Suprapubic skin (tissue), 4 donors: ENCODE data around the gene SARM1. TPM values are rescaled to one million over a fixed set of nuclear protein-coding genes. Genes with fewer than 3 reads are reported as not detected.
"Not testable (repeated sequence)": the region's sequence is repeated elsewhere in the genome, so short reads cannot be mapped to it uniquely, and the experiment has no call there.

Source experiments
- DNase-seq, 2 donors: peaks; one replicate each; pipeline ENCODE4 v3.0.0-alpha.2; 2019; ENCODE audit warnings: low spot score in 2 of 2
- H3K27ac ChIP-seq: fragments of 200-600 bp; sonication (generic); one replicate; pipeline ENCODE4 v1.5.1; 2019
- H3K27me3 ChIP-seq: fragments of 200-600 bp; sonication (generic); one replicate; pipeline ENCODE4 v1.5.1; 2019
- H3K36me3 ChIP-seq: fragments of 200-600 bp; sonication (generic); one replicate; pipeline ENCODE4 v1.5.1; 2019
- H3K4me1 ChIP-seq: fragments of 200-600 bp; sonication (generic); one replicate; pipeline ENCODE4 v1.5.1; 2019
- H3K4me3 ChIP-seq: fragments of 200-600 bp; sonication (generic); one replicate; pipeline ENCODE4 v1.5.1; 2019; ENCODE audit warnings: mild to moderate bottlenecking
- H3K9me3 ChIP-seq: fragments of 200-600 bp; sonication (generic); one replicate; pipeline ENCODE4 v1.5.1; 2019
- CTCF ChIP-seq, 2 donors: fragments of 200-600 bp in 1 of 2; fragments of 450-650 bp in 1 of 2; sonication (generic) in 1 of 2; IDR thresholded peaks; one replicate each; pipeline ENCODE4 v1.5.1; 2016 to 2019; ENCODE audit warnings: antibody characterized with exemption in 2 of 2, mild to moderate bottlenecking in 1 of 2, moderate library complexity in 1 of 2
- EP300 ChIP-seq: sonication (generic); formaldehyde crosslinking; IDR thresholded peaks from one replicate; pipeline ENCODE4 v1.6.1; 2017; ENCODE audit warnings: antibody characterized with exemption
- POLR2A ChIP-seq, 2 donors: fragments of 450-650 bp; IDR thresholded peaks; one replicate each; pipeline ENCODE4 v1.6.1; 2017; ENCODE audit warnings: antibody characterized with exemption in 2 of 2, mild to moderate bottlenecking in 2 of 2, moderate library complexity in 2 of 2
- POLR2AphosphoS5 ChIP-seq, 3 donors: sonication (generic); formaldehyde crosslinking; IDR thresholded peaks; one replicate each; pipeline ENCODE4 v1.6.1; 2017; ENCODE audit warnings: antibody characterized with exemption in 3 of 3
- WGBS: methylation state at CpG from one replicate; pipeline ENCODE4 v1.1.5; 2018; 5-methylcytosine and 5-hydroxymethylcytosine counted together
- total RNA-seq, 4 donors: library from RNA; depleted of rRNA; stranded (reverse); fragments of >200 nt; gene quantifications; one replicate each; pipeline ENCODE4 v1.1.0, GENCODE V29; 2016

The SARM1 gene
- total RNA-seq, 4 donors from 2014 or later, result 4.0 to 17.7 (median 11.6) TPM

GRCh38 chr17:28433721-28434120, 62.2 kb downstream of the SARM1 start:
- H3K4me3 ChIP-seq, result no peak overlapping the region
- WGBS, result 52% methylated on average over 1 of the region's 1 CpG
- no peak overlapping the region for H3K27ac ChIP-seq
- TF ChIP-seq POLR2A (IDR thresholded peaks at IDR 0.05) (no peak), EP300 (no peak), CTCF (IDR thresholded peaks at IDR 0.05) (no peak), POLR2AphosphoS5 (IDR thresholded peaks at IDR 0.05) (no peak)
- no peaks in the 10 kb centered on the region for H3K36me3 ChIP-seq
- no peak for DNase-seq
- peaks cover 8% of the 10 kb centered on the region for H3K27me3 ChIP-seq
- H3K9me3 ChIP-seq, result no peaks in the 10 kb centered on the region
- no peaks in the 10 kb centered on the region for H3K4me1 ChIP-seq

GRCh38 chr17:28434326-28434725, 62.8 kb downstream of the SARM1 start:
- H3K9me3 ChIP-seq, H3K4me3 ChIP-seq, H3K4me1 ChIP-seq, H3K36me3 ChIP-seq, H3K27ac ChIP-seq, DNase-seq, H3K27me3 ChIP-seq: not testable (repeated sequence)
- 88% methylated on average over 8 of the region's 8 CpGs for WGBS

GRCh38 chr17:28443901-28444638, 72.6 kb downstream of the SARM1 start:
- WGBS, result 90% methylated on average over 9 of the region's 9 CpGs
- TF ChIP-seq POLR2A (IDR thresholded peaks at IDR 0.05) (no peak), EP300 (no peak), POLR2AphosphoS5 (IDR thresholded peaks at IDR 0.05) (no peak), CTCF (IDR thresholded peaks at IDR 0.05) (no peak)
- H3K4me1 ChIP-seq, result no peaks in the 10 kb centered on the region
- H3K27me3 ChIP-seq, result peaks cover 2% of the 10 kb centered on the region
- no peaks in the 10 kb centered on the region for H3K9me3 ChIP-seq
- H3K4me3 ChIP-seq, result no peak overlapping the region
- H3K36me3 ChIP-seq, result no peaks in the 10 kb centered on the region
- H3K27ac ChIP-seq, result no peak overlapping the region
- DNase-seq, result no peak

GRCh38 chr17:28446716-28447395, 75.4 kb downstream of the SARM1 start:
- TF ChIP-seq POLR2A (IDR thresholded peaks at IDR 0.05) (no peak), POLR2AphosphoS5 (IDR thresholded peaks at IDR 0.05) (no peak)
- H3K4me1 ChIP-seq, result no peaks in the 10 kb centered on the region

GRCh38 chr17:28447396-28447760, 75.9 kb downstream of the SARM1 start:
- Histone ChIP-seq H3K27me3 (no peaks in the 10 kb centered on the region), H3K36me3 (no peaks in the 10 kb centered on the region), H3K27ac (no peak overlapping the region), H3K4me1 (no peaks in the 10 kb centered on the region), H3K4me3 (no peak overlapping the region), H3K9me3 (no peaks in the 10 kb centered on the region)
- WGBS, result 62% methylated on average over 5 of the region's 5 CpGs
- no peak for DNase-seq
- TF ChIP-seq POLR2AphosphoS5 (IDR thresholded peaks at IDR 0.05), result no peak
- TF ChIP-seq CTCF (IDR thresholded peaks at IDR 0.05), result no peak
- no peak for TF ChIP-seq EP300
- TF ChIP-seq POLR2A (IDR thresholded peaks at IDR 0.05), result no peak

More at GRCh38 chr17:28446716-28447395, 75.4 kb downstream of the SARM1 start:
- no peak overlapping the region for H3K4me3 ChIP-seq
- 77% methylated on average over 8 of the region's 8 CpGs for WGBS
- no peaks in the 10 kb centered on the region for H3K27me3 ChIP-seq
- H3K27ac ChIP-seq, result no peak overlapping the region
- H3K9me3 ChIP-seq, result no peaks in the 10 kb centered on the region
- no peak for DNase-seq
- no peaks in the 10 kb centered on the region for H3K36me3 ChIP-seq

- 91% methylated on average over 1 of the region's 1 CpG for WGBS
- no peak for DNase-seq
These were observed 78.4 kb downstream of the SARM1 start for GRCh38 chr17:28449859-28450258.

More at GRCh38 chr17:28449859-28450258, 78.4 kb downstream of the SARM1 start:
- H3K4me3 ChIP-seq, result no peak overlapping the region
- no peak for TF ChIP-seq POLR2AphosphoS5 (IDR thresholded peaks at IDR 0.05)
- no peak for TF ChIP-seq CTCF (IDR thresholded peaks at IDR 0.05)
- no peak for TF ChIP-seq POLR2A (IDR thresholded peaks at IDR 0.05)
- H3K27ac ChIP-seq, result no peak overlapping the region
- no peaks in the 10 kb centered on the region for H3K4me1 ChIP-seq
- H3K9me3 ChIP-seq, result no peaks in the 10 kb centered on the region
- no peaks in the 10 kb centered on the region for H3K27me3 ChIP-seq
- no peaks in the 10 kb centered on the region for H3K36me3 ChIP-seq
